Measurements from ENCODE around the gene FYCO1. TPM values are rescaled to one million over a fixed set of nuclear protein-coding genes. Genes with fewer than 3 reads are reported as not detected.

The FYCO1 gene
- total and polyA plus RNA-seq, 2 of the 13 experiments (the other 11 are each of a cell fraction or from before 2014, with no cell fraction given) = 2.7 to 4.2 TPM

DNA sequence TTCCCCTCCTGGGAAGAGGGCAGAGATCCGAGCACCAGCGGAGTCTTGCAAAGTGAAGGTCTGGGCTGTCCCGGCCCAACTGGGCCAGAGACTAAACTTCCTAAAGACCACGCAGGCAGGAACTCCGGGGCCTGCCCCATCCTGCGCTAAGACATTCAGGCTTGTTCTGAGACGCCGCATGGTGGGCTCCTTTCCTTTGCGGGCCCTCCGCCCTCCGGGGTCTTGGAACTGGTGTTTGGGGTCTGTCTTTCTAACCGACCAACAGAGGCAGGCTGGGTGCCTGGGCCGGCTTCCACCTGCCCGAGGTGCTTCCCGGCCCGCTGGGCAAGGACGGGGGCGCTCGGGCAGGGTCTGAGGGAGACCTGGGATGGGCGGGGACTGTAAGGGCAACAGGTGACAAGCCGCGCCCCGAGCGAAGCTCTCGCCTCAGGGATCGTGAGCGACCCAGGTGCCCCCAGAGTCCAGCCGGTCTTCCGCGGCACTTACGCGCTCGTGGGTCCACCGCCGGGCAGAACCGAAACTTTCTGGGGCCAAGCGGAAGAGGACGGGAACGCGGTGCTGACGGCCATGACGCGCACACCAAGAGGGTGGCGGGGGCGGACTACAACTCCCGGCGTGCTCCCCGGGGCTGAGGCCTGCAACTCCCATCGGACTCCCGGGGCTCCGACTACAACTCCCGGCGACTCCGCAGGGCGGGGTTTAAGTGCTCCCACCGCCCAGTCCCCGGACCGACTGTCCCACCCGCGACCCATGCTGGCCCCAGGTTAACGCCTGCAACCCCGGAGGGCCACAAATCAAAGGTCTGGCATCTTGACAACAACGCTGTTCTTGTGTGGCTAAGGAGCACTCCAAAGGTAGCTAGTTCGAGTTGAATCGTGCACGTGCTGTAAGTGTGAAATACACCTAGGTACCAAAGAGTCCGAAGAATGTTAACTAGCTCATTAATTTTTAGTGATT, at the start of gene FYCO1 (continued):
- TF ChIP-seq, protein P1, sequence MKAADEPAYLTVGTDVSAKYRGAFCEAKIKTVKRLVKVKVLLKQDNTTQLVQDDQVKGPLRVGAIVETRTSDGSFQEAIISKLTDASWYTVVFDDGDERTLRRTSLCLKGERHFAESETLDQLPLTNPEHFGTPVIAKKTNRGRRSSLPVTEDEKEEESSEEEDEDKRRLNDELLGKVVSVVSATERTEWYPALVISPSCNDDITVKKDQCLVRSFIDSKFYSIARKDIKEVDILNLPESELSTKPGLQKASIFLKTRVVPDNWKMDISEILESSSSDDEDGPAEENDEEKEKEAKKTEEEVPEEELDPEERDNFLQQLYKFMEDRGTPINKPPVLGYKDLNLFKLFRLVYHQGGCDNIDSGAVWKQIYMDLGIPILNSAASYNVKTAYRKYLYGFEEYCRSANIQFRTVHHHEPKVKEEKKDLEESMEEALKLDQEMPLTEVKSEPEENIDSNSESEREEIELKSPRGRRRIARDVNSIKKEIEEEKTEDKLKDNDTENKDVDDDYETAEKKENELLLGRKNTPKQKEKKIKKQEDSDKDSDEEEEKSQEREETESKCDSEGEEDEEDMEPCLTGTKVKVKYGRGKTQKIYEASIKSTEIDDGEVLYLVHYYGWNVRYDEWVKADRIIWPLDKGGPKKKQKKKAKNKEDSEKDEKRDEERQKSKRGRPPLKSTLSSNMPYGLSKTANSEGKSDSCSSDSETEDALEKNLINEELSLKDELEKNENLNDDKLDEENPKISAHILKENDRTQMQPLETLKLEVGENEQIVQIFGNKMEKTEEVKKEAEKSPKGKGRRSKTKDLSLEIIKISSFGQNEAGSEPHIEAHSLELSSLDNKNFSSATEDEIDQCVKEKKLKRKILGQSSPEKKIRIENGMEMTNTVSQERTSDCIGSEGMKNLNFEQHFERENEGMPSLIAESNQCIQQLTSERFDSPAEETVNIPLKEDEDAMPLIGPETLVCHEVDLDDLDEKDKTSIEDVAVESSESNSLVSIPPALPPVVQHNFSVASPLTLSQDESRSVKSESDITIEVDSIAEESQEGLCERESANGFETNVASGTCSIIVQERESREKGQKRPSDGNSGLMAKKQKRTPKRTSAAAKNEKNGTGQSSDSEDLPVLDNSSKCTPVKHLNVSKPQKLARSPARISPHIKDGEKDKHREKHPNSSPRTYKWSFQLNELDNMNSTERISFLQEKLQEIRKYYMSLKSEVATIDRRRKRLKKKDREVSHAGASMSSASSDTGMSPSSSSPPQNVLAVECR (CRISPR knock-in tag; IDR thresholded peaks at IDR 0.05; ENCODE audit: borderline replicate concordance) = peak; percentile 84; the same call in 1 of the 2 replicates
- TF ChIP-seq, protein P2, sequence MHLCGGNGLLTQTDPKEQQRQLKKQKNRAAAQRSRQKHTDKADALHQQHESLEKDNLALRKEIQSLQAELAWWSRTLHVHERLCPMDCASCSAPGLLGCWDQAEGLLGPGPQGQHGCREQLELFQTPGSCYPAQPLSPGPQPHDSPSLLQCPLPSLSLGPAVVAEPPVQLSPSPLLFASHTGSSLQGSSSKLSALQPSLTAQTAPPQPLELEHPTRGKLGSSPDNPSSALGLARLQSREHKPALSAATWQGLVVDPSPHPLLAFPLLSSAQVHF (CRISPR knock-in tag; IDR thresholded peaks at IDR 0.05) = no peak
- peak; percentile 67 for TF ChIP-seq KMT2B (CRISPR knock-in tag; IDR thresholded peaks at IDR 0.05)
- TF ChIP-seq MED13 (CRISPR knock-in tag; IDR thresholded peaks at IDR 0.05) = no peak
- TF ChIP-seq, protein P3, sequence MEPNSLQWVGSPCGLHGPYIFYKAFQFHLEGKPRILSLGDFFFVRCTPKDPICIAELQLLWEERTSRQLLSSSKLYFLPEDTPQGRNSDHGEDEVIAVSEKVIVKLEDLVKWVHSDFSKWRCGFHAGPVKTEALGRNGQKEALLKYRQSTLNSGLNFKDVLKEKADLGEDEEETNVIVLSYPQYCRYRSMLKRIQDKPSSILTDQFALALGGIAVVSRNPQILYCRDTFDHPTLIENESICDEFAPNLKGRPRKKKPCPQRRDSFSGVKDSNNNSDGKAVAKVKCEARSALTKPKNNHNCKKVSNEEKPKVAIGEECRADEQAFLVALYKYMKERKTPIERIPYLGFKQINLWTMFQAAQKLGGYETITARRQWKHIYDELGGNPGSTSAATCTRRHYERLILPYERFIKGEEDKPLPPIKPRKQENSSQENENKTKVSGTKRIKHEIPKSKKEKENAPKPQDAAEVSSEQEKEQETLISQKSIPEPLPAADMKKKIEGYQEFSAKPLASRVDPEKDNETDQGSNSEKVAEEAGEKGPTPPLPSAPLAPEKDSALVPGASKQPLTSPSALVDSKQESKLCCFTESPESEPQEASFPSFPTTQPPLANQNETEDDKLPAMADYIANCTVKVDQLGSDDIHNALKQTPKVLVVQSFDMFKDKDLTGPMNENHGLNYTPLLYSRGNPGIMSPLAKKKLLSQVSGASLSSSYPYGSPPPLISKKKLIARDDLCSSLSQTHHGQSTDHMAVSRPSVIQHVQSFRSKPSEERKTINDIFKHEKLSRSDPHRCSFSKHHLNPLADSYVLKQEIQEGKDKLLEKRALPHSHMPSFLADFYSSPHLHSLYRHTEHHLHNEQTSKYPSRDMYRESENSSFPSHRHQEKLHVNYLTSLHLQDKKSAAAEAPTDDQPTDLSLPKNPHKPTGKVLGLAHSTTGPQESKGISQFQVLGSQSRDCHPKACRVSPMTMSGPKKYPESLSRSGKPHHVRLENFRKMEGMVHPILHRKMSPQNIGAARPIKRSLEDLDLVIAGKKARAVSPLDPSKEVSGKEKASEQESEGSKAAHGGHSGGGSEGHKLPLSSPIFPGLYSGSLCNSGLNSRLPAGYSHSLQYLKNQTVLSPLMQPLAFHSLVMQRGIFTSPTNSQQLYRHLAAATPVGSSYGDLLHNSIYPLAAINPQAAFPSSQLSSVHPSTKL (CRISPR knock-in tag; IDR thresholded peaks at IDR 0.05) = peak; percentile 28; the same call in 1 of the 2 replicates
- TF ChIP-seq, protein P4, sequence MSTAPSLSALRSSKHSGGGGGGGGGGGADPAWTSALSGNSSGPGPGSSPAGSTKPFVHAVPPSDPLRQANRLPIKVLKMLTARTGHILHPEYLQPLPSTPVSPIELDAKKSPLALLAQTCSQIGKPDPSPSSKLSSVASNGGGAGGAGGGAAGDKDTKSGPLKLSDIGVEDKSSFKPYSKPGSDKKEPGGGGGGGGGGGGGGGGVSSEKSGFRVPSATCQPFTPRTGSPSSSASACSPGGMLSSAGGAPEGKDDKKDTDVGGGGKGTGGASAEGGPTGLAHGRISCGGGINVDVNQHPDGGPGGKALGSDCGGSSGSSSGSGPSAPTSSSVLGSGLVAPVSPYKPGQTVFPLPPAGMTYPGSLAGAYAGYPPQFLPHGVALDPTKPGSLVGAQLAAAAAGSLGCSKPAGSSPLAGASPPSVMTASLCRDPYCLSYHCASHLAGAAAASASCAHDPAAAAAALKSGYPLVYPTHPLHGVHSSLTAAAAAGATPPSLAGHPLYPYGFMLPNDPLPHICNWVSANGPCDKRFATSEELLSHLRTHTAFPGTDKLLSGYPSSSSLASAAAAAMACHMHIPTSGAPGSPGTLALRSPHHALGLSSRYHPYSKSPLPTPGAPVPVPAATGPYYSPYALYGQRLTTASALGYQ (CRISPR knock-in tag; IDR thresholded peaks at IDR 0.05) = no peak
- TF ChIP-seq, protein P5, sequence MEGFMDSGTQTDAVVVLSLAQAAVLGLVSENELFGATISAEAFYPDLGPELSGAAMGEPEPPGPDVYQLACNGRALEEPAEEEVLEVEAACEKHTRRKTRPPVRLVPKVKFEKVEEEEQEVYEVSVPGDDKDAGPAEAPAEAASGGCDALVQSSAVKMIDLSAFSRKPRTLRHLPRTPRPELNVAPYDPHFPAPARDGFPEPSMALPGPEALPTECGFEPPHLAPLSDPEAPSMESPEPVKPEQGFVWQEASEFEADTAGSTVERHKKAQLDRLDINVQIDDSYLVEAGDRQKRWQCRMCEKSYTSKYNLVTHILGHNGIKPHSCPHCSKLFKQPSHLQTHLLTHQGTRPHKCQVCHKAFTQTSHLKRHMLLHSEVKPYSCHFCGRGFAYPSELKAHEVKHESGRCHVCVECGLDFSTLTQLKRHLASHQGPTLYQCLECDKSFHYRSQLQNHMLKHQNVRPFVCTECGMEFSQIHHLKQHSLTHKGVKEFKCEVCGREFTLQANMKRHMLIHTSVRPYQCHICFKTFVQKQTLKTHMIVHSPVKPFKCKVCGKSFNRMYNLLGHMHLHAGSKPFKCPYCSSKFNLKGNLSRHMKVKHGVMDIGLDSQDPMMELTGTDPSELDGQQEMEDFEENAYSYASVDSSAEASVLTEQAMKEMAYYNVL (CRISPR knock-in tag; IDR thresholded peaks at IDR 0.05; ENCODE audit: borderline replicate concordance) = 0 out of 2 replicates have a peak, but pooled peaks have one; percentile 60
- 0 out of 2 replicates have a peak, but pooled peaks have one; percentile 12 for TF ChIP-seq ZNF644 (CRISPR knock-in tag; IDR thresholded peaks at IDR 0.05; ENCODE audit: low read depth)
- no peak for TF ChIP-seq CCAR2 (optimal IDR thresholded peaks at IDR 0.05; ENCODE audit: low read depth, low read length)
- no peak for TF ChIP-seq RFX1 (IDR thresholded peaks at IDR 0.05)
- no peak for TF ChIP-seq CHCHD3 (CRISPR knock-in tag; IDR thresholded peaks at IDR 0.05)
- no peak for TF ChIP-seq IRX3 (CRISPR knock-in tag; IDR thresholded peaks at IDR 0.05; ENCODE audit: borderline replicate concordance, low read depth)
- peak; percentile 89 for TF ChIP-seq IRF2 (CRISPR knock-in tag; IDR thresholded peaks at IDR 0.05)
- TF ChIP-seq SETDB1 (CRISPR knock-in tag; IDR thresholded peaks at IDR 0.05; ENCODE audit: borderline replicate concordance) = no peak
- peak; percentile 36; the same call in 1 of the 2 replicates for TF ChIP-seq CCDC6 (CRISPR knock-in tag; IDR thresholded peaks at IDR 0.05)

Measured in HepG2 (cell line).